Activated naive CD4-positive, alpha-beta T cell treated with anti-CD3 and anti-CD28 coated beads for 36 hours (primary cell): ENCODE measurements around the gene TMED10. TPM values are rescaled to one million over a fixed set of nuclear protein-coding genes. Genes with fewer than 3 reads are reported as not detected.
A peak's percentile ranks its signal among the peaks of the same experiment; 100 is the strongest.

Source experiments
- CTCF ChIA-PET: fragments of 350-600 bp; sonication (Branson Sonifier 250); formaldehyde crosslinking; loops from one replicate; lab custom pipeline; 2021; ENCODE audit warnings: antibody characterized with exemption; lab: Charles Lee
- DNase-seq: peaks from one replicate; pipeline ENCODE4 v3.0.0-alpha.2; 2020
- H3K27ac Mint-ChIP-seq: one replicate; pipeline ENCODE4 v1.8.0; 2021; ENCODE audit warnings: mild to moderate bottlenecking, mixed read lengths
- H3K27me3 Mint-ChIP-seq: one replicate; pipeline ENCODE4 v1.8.0; 2021; ENCODE audit warnings: low read depth, mixed read lengths
- H3K36me3 Mint-ChIP-seq: one replicate; pipeline ENCODE4 v1.8.0; 2021; ENCODE audit warnings: low read depth, mixed read lengths
- H3K4me1 Mint-ChIP-seq: one replicate; pipeline ENCODE4 v1.8.0; 2021; ENCODE audit warnings: low read depth, mixed read lengths
- H3K4me3 Mint-ChIP-seq: one replicate; pipeline ENCODE4 v1.8.0; 2021; ENCODE audit warnings: mild to moderate bottlenecking, moderate library complexity, mixed read lengths
- H3K9me3 Mint-ChIP-seq: one replicate; pipeline ENCODE4 v1.8.0; 2021; ENCODE audit warnings: mixed read lengths
- intact Hi-C: fragments of 100-400 bp; cut with micrococcal nuclease; formaldehyde crosslinking; loops from one replicate; pipeline ENCODE4 v1.15.1; 2023
- total RNA-seq, 2 experiments: library from RNA; stranded (reverse); gene quantifications; one replicate each; pipeline ENCODE4 v1.2.3, GENCODE V29; 2021

Gene TMED10
- total RNA-seq, 2 experiments from 2014 or later: 151 to 156 TPM

DNA sequence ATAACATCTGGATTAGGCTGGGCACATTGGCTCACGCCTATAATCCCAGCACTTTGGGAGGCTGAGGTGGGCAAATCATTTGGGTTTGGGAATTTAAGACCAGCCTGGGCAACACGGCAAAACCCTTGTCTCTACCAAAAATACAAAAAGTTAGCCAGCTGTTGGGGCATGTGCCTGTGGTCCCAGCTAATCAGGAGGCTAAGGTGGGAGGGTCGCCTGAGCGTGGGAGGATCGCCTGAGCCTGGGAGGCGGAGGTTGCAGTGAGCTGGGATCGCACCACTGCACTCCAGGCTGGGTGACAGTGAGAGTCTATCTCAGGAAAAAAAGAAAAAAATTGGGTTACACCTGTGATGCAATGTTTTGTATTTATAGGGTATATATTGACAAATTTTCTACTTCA is 54.9 kb downstream of the TMED10 start:
- Mint-ChIP-seq H3K9me3 (no peaks in the 10 kb centered on the region), H3K27ac (no peak overlapping the region), H3K4me1 (peaks cover 44% of the 10 kb centered on the region), H3K27me3 (no peaks in the 10 kb centered on the region), H3K4me3 (no peak overlapping the region), H3K36me3 (peaks cover 27% of the 10 kb centered on the region)
- CTCF ChIA-PET: interaction anchor here (0.7 kb wide), 1 partner anchor 26 kb away, joined by 6 read pairs; no protein-coding TSS in a partner anchor
- DNase-seq: no peak
- intact Hi-C loops: no loop called here

DNA sequence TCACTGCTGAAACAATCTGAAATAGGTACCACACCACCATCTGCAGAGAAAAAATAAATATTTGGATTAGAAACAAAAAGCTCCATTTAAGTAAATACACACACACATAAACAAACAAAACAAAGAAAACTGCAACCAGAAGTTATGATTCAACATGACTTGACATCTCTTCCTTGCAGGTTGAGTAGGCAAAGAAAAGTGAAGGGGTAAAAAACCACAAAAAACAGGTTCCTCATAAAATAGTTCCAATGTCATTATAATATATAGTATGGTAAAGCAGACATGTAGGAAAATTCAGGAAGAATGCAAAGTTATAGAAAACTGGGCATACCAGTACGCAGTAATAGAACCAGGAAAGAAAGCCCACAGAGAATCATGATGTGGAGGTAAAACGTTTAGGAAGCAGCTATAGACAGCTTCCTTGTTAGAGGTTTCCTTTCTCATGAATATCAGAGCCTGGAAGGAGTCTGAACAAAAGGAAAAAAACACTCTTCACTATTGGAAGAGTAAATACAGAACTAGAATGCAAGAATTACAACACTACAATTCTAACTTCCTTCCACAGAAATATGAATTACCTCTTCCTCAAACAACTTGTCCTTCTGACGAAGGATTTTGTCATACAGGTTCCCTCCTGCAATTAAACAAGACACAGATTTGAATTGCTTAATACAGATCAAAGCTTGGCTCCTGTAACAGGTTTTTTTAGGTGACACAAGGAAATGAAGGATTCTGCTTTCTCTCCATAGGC is 55.7 kb downstream of the TMED10 start:
- no peaks in the 10 kb centered on the region for H3K27me3 Mint-ChIP-seq
- intact Hi-C loops: no loop called here
- H3K27ac Mint-ChIP-seq: peak overlapping the region; percentile 51
- H3K9me3 Mint-ChIP-seq: no peaks in the 10 kb centered on the region
- H3K4me3 Mint-ChIP-seq: no peak overlapping the region
- DNase-seq: no peak
- peaks cover 40% of the 10 kb centered on the region for H3K4me1 Mint-ChIP-seq
- peaks cover 27% of the 10 kb centered on the region for H3K36me3 Mint-ChIP-seq
- CTCF ChIA-PET: no interaction called here

DNA sequence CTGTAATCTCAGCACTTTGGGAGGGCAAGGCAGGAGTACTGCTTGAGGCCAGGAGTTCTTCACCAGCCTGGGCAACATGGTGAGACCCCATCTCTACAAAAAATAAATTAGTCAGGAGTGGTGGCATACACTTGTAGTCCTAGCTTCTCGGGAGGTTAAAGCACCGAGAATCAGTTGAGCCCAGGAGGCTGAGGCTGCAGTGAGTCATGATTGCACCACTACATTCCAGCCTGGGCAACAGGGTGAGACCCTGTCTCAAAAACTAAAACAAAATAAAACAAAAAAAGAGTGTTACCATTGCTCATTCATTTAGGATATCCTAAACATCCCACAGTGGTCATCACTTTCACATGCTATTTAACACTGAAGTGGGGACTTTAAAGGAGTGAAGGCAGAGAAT is 57.4 kb downstream of the TMED10 start:
- Mint-ChIP-seq H3K9me3 (no peaks in the 10 kb centered on the region), H3K36me3 (peaks cover 30% of the 10 kb centered on the region), H3K4me1 (peaks cover 25% of the 10 kb centered on the region), H3K27ac (no peak overlapping the region), H3K27me3 (no peaks in the 10 kb centered on the region), H3K4me3 (no peak overlapping the region)
- no peak for DNase-seq
- intact Hi-C loops: no loop called here
- CTCF ChIA-PET: no interaction called here

DNA sequence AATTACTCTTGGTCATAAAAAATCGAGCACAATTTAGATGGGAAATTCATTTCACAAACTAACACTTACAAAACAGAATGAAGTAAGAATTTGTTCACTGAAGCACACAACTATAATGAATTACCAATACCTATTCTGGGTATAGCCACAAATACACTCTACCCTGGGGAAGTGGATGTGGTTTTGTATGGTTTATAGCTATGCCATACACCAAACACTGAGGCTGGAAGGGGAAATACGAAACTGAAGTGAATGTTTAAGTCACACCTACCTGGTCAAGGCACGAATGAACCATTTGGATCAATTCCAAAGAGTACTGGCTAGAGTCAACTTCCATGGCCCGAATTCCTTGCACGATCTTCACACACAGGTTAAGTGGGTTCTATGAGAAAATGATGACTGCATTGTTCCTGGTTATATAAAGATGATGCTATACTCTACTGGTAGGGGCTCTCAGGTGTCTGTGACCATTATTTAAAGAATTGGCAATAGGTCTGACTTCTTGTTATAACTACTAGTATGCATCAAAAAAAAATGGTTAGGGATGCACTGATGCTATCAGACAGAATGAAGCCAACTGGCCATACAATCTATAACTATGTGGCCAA is 62.4 kb downstream of the TMED10 start:
- CTCF ChIA-PET: no interaction called here

DNA sequence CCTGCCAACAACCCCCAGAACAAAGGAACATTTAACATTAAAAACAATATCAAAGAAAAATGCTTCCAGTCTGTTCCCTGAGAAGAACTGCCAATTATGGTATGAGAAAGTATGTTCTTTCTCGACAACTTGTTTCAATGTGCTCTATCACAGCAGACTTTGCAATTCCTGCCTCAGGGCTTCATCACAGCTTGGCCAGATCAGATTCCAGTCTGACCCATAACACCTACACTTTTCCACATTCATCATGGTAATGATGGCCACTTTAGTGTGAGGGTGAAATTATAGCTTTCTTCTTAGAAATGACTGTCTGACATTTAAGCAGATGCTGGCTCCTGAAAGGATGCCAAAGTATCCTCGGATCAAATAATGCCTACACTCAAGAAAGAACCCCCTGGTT is 66.5 kb downstream of the TMED10 start:
- no peaks in the 10 kb centered on the region for H3K27me3 Mint-ChIP-seq
- intact Hi-C loops: no loop called here
- CTCF ChIA-PET: interaction anchor here (0.8 to 1.0 kb wide), 3 partner anchors 14 to 249 kb away, joined by 3 read pairs; no protein-coding TSS in a partner anchor
- H3K9me3 Mint-ChIP-seq: no peaks in the 10 kb centered on the region
- H3K36me3 Mint-ChIP-seq: peaks cover 50% of the 10 kb centered on the region
- no peak overlapping the region for H3K4me3 Mint-ChIP-seq
- H3K27ac Mint-ChIP-seq: no peak overlapping the region
- no peaks in the 10 kb centered on the region for H3K4me1 Mint-ChIP-seq
- DNase-seq: no peak

More for the DNA sequence above, 62.4 kb downstream of the TMED10 start:
- no peaks in the 10 kb centered on the region for H3K27me3 Mint-ChIP-seq
- H3K27ac Mint-ChIP-seq: no peak overlapping the region
- no peaks in the 10 kb centered on the region for H3K9me3 Mint-ChIP-seq
- H3K36me3 Mint-ChIP-seq: peaks cover 43% of the 10 kb centered on the region
- H3K4me3 Mint-ChIP-seq: no peak overlapping the region
- no peaks in the 10 kb centered on the region for H3K4me1 Mint-ChIP-seq
- DNase-seq: no peak
- intact Hi-C loops: no loop called here

DNA sequence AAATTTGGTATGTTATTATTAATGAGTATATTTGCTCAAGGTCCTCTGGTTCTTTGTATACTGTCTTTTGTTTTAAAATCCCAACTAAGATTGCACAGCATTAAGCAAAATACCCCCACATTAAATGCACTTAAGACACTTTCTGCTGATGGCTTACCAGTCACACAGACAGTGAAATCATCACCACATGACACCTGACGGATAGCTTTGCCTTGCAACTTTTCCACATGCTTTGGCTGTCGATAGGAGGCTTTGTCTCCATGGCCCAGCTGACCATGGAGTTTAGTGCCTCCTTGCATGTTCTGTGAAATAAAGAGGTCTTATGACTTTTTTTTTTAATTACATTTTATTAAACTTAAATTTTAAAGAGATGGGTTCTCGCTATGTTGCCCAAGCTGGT is 69.2 kb downstream of the TMED10 start:
- CTCF ChIA-PET: interaction anchor here (0.6 to 0.7 kb wide), 3 partner anchors 10 to 314 kb away, joined by 3 to 6 read pairs (median 4); no protein-coding TSS in a partner anchor
- Mint-ChIP-seq H3K4me1 (no peaks in the 10 kb centered on the region), H3K27ac (no peak overlapping the region), H3K9me3 (no peaks in the 10 kb centered on the region), H3K4me3 (no peak overlapping the region), H3K27me3 (no peaks in the 10 kb centered on the region), H3K36me3 (peaks cover 44% of the 10 kb centered on the region)
- intact Hi-C loops: no loop called here
- no peak for DNase-seq

DNA sequence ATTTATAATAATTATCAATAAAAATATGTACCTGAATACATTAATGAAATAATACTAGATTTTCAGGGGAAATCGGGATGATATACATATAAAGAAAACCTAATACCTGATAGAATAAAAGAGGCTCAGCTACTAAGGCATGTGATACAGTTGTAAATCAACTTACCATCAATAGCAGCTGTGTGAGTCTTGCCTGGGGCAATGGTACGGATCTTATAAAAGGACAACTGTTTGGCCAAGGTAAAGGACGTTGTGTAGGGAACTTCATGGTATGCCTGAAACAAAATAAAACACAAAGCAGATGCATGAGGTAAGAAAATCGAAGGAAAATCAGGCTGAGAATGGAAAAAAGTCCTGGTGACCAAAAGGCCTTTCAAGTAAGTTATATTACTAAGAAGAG is 74.9 kb downstream of the TMED10 start:
- Mint-ChIP-seq H3K4me1 (no peaks in the 10 kb centered on the region), H3K9me3 (no peaks in the 10 kb centered on the region), H3K4me3 (no peak overlapping the region), H3K27ac (no peak overlapping the region), H3K27me3 (no peaks in the 10 kb centered on the region), H3K36me3 (peaks cover 29% of the 10 kb centered on the region)
- CTCF ChIA-PET: no interaction called here
- intact Hi-C loops: no loop called here
- DNase-seq: no peak

DNA sequence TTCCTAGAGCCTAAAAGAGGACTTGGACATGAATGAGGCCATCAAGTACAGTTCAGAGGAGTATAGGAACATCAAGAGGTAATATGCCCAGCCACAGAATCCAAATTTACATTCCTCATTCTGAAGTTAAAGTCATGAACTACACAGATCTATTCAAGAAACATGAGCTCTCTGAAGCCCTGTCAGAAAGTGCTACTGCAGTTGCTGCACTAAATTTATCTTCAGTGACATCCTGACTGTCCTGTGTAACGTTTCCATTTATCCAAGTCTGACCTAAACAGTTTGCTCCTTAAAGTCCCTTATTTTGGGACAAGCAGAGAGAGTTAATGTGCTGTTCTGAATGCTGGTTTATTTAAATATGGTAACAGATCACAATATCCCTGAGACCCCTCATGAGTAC is 77.7 kb downstream of the TMED10 start:
- intact Hi-C loops: no loop called here
- no peaks in the 10 kb centered on the region for H3K9me3 Mint-ChIP-seq
- DNase-seq: no peak
- no peak overlapping the region for H3K27ac Mint-ChIP-seq
- H3K36me3 Mint-ChIP-seq: peaks cover 25% of the 10 kb centered on the region
- CTCF ChIA-PET: interaction anchor here (0.8 to 1.3 kb wide), 3 partner anchors 11 to 153 kb away, joined by 3 to 5 read pairs (median 4); no protein-coding TSS in a partner anchor
- no peak overlapping the region for H3K4me3 Mint-ChIP-seq
- no peaks in the 10 kb centered on the region for H3K27me3 Mint-ChIP-seq
- H3K4me1 Mint-ChIP-seq: no peaks in the 10 kb centered on the region

DNA sequence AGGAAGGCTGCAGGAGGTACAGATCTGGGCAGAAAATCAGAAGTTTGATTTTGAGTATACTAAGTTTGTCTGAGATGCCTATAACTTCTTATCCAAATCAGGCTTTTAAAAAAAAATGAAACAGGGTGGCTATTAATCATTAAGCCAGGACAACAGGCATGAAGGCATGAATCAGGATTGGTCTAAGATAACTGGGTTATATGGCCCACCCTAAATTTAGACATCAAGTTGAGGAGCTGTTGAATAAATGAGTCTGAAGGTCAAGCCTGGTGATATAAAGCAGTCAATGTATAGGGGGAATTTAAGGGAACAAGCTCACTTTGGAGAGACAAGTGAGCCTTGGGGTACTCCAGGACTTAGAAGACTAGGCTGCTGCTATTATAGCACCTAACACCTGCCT is 78.2 kb downstream of the TMED10 start:
- H3K9me3 Mint-ChIP-seq: no peaks in the 10 kb centered on the region
- intact Hi-C loops: no loop called here
- H3K36me3 Mint-ChIP-seq: peaks cover 21% of the 10 kb centered on the region
- H3K4me3 Mint-ChIP-seq: no peak overlapping the region
- DNase-seq: no peak
- H3K4me1 Mint-ChIP-seq: no peaks in the 10 kb centered on the region
- no peaks in the 10 kb centered on the region for H3K27me3 Mint-ChIP-seq
- no peak overlapping the region for H3K27ac Mint-ChIP-seq
- CTCF ChIA-PET: interaction anchor here (0.8 to 1.3 kb wide), 3 partner anchors 10 to 153 kb away, joined by 3 to 5 read pairs (median 4); no protein-coding TSS in a partner anchor

DNA sequence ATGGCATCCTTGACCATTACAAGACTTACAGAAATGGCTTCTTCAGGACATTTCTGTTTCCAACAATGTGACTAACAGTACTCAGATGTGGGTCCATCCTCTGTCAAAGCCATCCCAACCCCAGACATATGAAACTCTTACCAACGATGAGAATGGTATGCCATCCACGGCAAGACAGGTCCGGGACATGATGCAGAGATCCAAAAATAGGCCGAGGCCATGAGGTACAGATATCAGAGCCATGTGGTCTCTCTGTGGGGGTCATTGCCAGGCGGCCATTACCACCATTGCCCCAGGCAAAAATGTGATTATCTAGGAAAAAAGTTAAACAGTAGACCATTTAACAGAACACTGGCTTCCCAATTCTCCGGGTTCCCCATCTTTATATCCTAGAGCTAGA is 79.5 kb downstream of the TMED10 start:
- no peak for DNase-seq
- H3K27me3 Mint-ChIP-seq: no peaks in the 10 kb centered on the region
- no peak overlapping the region for H3K4me3 Mint-ChIP-seq
- no peaks in the 10 kb centered on the region for H3K9me3 Mint-ChIP-seq
- no peaks in the 10 kb centered on the region for H3K4me1 Mint-ChIP-seq
- H3K27ac Mint-ChIP-seq: no peak overlapping the region
- CTCF ChIA-PET: interaction anchor here (0.9 to 1.0 kb wide), 2 partner anchors 11 to 236 kb away, joined by 3 to 4 read pairs; no protein-coding TSS in a partner anchor
- peaks cover 19% of the 10 kb centered on the region for H3K36me3 Mint-ChIP-seq
- intact Hi-C loops: no loop called here

DNA sequence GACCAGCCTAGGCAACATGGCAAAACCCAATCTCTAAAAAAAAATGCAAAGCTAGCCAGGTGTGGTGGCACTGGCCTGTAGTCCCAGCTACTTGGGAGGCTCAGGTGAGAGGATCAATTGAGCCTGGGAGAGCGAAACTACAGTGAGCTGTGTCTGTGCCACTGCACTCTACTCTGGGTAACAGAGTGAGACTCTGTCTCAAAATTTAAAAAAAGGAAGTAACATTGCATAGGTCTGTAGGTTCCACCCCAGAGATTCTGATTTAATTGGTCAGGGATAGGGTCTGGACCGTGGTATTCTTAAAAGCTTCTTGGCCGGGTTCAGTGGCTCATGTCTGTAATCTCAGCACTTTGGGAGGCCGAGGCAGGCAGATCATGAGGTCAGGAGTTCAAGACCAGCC is 80.7 kb downstream of the TMED10 start:
- Mint-ChIP-seq H3K27me3 (no peaks in the 10 kb centered on the region), H3K27ac (no peak overlapping the region), H3K4me1 (no peaks in the 10 kb centered on the region), H3K4me3 (no peak overlapping the region), H3K36me3 (peaks cover 19% of the 10 kb centered on the region), H3K9me3 (no peaks in the 10 kb centered on the region)
- intact Hi-C loops: no loop called here
- CTCF ChIA-PET: interaction anchor here (0.6 kb wide), 1 partner anchor 23 kb away, joined by 3 read pairs; no protein-coding TSS in a partner anchor
- DNase-seq: no peak

DNA sequence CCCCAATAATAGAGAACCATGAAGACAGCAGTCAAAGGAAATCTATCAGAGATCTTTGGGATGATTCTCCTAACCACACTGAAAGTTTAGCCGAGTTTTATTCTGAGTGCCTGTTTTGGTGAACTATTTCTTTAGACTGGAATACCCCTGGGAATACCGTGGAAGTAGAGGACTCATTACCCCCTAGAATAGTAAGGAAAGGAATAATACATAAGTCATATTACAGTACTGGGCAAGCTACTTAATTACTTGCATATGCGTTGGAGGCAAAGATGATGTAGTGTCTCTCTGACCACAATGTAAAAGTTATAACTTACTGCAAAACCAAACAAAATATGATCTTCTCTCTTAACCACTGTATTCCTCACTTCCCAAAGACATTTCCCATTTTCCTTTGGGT is 81.5 kb downstream of the TMED10 start:
- Mint-ChIP-seq H3K4me1 (no peaks in the 10 kb centered on the region), H3K27me3 (no peaks in the 10 kb centered on the region), H3K36me3 (peaks cover 18% of the 10 kb centered on the region), H3K9me3 (no peaks in the 10 kb centered on the region), H3K4me3 (no peak overlapping the region), H3K27ac (no peak overlapping the region)
- intact Hi-C loops: no loop called here
- DNase-seq: no peak
- CTCF ChIA-PET: no interaction called here
